ENCODE measurements around the gene RUFY3. TPM values are rescaled to one million over a fixed set of nuclear protein-coding genes. Genes with fewer than 3 reads are reported as not detected.
A peak's percentile ranks its signal among the peaks of the same experiment; 100 is the strongest.
"Not testable (repeated sequence)": the region's sequence is repeated elsewhere in the genome, so short reads cannot be mapped to it uniquely, and the experiment has no call there.

RUFY3 gene
- total RNA-seq, 1 donor from 2014 or later, result 22.9 TPM

- peak overlapping the region; percentile 100 for H3K4me3 ChIP-seq (ENCODE audit: low read depth, low read length)
- TF ChIP-seq, protein P1, sequence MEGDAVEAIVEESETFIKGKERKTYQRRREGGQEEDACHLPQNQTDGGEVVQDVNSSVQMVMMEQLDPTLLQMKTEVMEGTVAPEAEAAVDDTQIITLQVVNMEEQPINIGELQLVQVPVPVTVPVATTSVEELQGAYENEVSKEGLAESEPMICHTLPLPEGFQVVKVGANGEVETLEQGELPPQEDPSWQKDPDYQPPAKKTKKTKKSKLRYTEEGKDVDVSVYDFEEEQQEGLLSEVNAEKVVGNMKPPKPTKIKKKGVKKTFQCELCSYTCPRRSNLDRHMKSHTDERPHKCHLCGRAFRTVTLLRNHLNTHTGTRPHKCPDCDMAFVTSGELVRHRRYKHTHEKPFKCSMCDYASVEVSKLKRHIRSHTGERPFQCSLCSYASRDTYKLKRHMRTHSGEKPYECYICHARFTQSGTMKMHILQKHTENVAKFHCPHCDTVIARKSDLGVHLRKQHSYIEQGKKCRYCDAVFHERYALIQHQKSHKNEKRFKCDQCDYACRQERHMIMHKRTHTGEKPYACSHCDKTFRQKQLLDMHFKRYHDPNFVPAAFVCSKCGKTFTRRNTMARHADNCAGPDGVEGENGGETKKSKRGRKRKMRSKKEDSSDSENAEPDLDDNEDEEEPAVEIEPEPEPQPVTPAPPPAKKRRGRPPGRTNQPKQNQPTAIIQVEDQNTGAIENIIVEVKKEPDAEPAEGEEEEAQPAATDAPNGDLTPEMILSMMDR (conservative IDR thresholded peaks at IDR 0.05; ENCODE audit: low read depth, low read length), result no peak
- no peak for DNase-seq (ENCODE audit: low read depth)
Observed at GRCh38 chr4:70687392-70687791, 34.4 kb upstream of the RUFY3 start.

GRCh38 chr4:70687821-70688794 lies 33.7 kb upstream of the RUFY3 start, which contains the start of gene UTP3:
UTP3 (plus strand) TSS chr4:70688532; CDS start chr4:70688678, 146 bp downstream.
- TF ChIP-seq, protein P1 (conservative IDR thresholded peaks at IDR 0.05; ENCODE audit: low read depth, low read length), result peak; percentile 95
- peak within 1 kb of the TSS; percentile 100 for H3K4me3 ChIP-seq (ENCODE audit: low read depth, low read length)
- DNase-seq (ENCODE audit: low read depth), result peak; percentile 99

- DNase-seq (ENCODE audit: low read depth), result no peak
- H3K4me3 ChIP-seq (ENCODE audit: low read depth, low read length), result peak overlapping the region; percentile 100
- TF ChIP-seq, protein P1 (conservative IDR thresholded peaks at IDR 0.05; ENCODE audit: low read depth, low read length), result no peak
Observed at GRCh38 chr4:70688795-70689231, 33.0 kb upstream of the RUFY3 start.

GRCh38 chr4:70691661-70692060 lies 30.1 kb upstream of the RUFY3 start:
- TF ChIP-seq, protein P1 (conservative IDR thresholded peaks at IDR 0.05; ENCODE audit: low read depth, low read length), result no peak
- H3K4me3 ChIP-seq (ENCODE audit: low read depth, low read length), result no peak overlapping the region
- no peak for DNase-seq (ENCODE audit: low read depth)

DNA sequence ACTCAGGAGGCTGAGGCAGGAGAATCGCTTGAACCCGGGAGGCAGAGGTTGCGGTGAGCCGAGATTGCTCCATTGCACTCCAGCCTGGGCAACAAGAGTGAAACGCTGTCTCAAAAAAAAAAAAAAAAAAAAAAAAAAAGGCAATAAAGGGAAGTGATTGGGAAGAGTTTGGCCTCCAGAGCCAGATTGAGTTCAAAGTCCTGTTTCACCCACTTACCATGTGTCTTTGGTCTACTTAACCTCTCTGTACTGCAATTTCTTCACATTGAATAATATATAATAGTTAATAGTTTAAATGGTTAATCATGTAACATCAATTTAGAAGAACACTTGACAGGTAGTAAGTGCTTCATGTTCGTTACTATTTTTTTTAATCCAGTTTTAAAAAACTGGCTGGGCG lies 27.1 kb upstream of the RUFY3 start:
- H3K4me3 ChIP-seq (ENCODE audit: low read depth, low read length); DNase-seq (ENCODE audit: low read depth): not testable (repeated sequence)

- not testable (repeated sequence) for H3K4me3 ChIP-seq (ENCODE audit: low read depth, low read length); DNase-seq (ENCODE audit: low read depth)
Observed at GRCh38 chr4:70698435-70698834, 23.3 kb upstream of the RUFY3 start.

- DNase-seq (ENCODE audit: low read depth), result no peak
- H3K4me3 ChIP-seq (ENCODE audit: low read depth, low read length), result no peak overlapping the region
- TF ChIP-seq, protein P1 (conservative IDR thresholded peaks at IDR 0.05; ENCODE audit: low read depth, low read length), result no peak
Observed at GRCh38 chr4:70700712-70701111, 21.1 kb upstream of the RUFY3 start.

- no peak for DNase-seq (ENCODE audit: low read depth)
- TF ChIP-seq, protein P1 (conservative IDR thresholded peaks at IDR 0.05; ENCODE audit: low read depth, low read length), result no peak
- no peak overlapping the region for H3K4me3 ChIP-seq (ENCODE audit: low read depth, low read length)
Observed at GRCh38 chr4:70701271-70701670, 20.5 kb upstream of the RUFY3 start.

DNA sequence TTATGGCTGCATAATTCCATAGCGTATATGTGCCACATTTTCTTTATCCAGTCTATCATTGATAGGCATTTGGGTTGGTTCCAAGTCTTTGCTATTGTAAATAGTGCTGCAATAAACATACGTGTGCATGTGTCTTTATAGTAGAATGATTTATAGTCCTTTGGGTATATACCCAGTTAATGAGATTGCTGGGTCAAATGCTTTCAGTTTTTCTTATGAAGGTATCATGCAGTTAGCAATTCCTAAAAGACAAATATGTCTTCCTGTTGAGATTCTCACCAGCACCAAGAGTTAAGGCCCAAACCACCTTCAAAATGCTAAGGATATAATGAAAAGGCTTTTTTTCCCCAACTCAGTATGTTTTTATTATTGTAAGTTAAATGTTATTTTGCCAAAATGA lies 19.2 kb upstream of the RUFY3 start:
- DNase-seq (ENCODE audit: low read depth); H3K4me3 ChIP-seq (ENCODE audit: low read depth, low read length): not testable (repeated sequence)

Data from epithelial cell of proximal tubule (primary cell).